Smooth muscle cell (in vitro differentiated cells): Measurements from ENCODE around the gene ST8SIA4. TPM values are rescaled to one million over a fixed set of nuclear protein-coding genes. Genes with fewer than 3 reads are reported as not detected.

Source experiments
- DNase-seq: peaks from one replicate; lab custom pipeline; 2025; ENCODE audit not compliant: unreplicated experiment; lab: John Stamatoyannopoulos, UW
- H2AFZ ChIP-seq: fragments of 200-600 bp; sonication (generic); 2 replicates; pipeline ENCODE4 v1.6.0; 2016; ENCODE audit warnings: antibody characterized with exemption, low read depth, mild to moderate bottlenecking
- H3F3A ChIP-seq: fragments of 200-600 bp; sonication (generic); 2 replicates; pipeline ENCODE4 v1.6.0; 2017; ENCODE audit warnings: antibody characterized with exemption, low read depth
- H3K27ac ChIP-seq: fragments of 200-600 bp; sonication (generic); 2 replicates; pipeline ENCODE4 v1.5.1; 2016; ENCODE audit warnings: low read depth, mild to moderate bottlenecking
- H3K27me3 ChIP-seq: fragments of 200-600 bp; sonication (generic); 2 replicates; pipeline ENCODE4 v1.6.1; 2016; ENCODE audit warnings: low read depth, mild to moderate bottlenecking
- H3K36me3 ChIP-seq: fragments of 200-600 bp; sonication (generic); 2 replicates; pipeline ENCODE4 v1.5.1; 2016; ENCODE audit warnings: low read depth
- H3K4me1 ChIP-seq: fragments of 200-600 bp; sonication (generic); 2 replicates; pipeline ENCODE4 v1.5.1; 2016; ENCODE audit warnings: low read depth
- H3K4me2 ChIP-seq: fragments of 200-600 bp; sonication (generic); 2 replicates; pipeline ENCODE4 v1.6.0; 2016; ENCODE audit warnings: mild to moderate bottlenecking
- H3K4me3 ChIP-seq: fragments of 200-600 bp; sonication (generic); 2 replicates; pipeline ENCODE4 v1.5.1; 2016; ENCODE audit warnings: mild to moderate bottlenecking
- H3K79me2 ChIP-seq: fragments of 200-600 bp; sonication (generic); 2 replicates; pipeline ENCODE4 v1.6.0; 2016; ENCODE audit warnings: low read depth, mild to moderate bottlenecking
- H3K9ac ChIP-seq: fragments of 200-600 bp; sonication (generic); 2 replicates; pipeline ENCODE4 v1.6.0; 2016; ENCODE audit warnings: low read depth
- H3K9me3 ChIP-seq: fragments of 200-600 bp; sonication (generic); replicated peaks from 2 replicates; pipeline ENCODE4 v1.5.1; 2016; ENCODE audit warnings: low read depth
- H4K20me1 ChIP-seq: fragments of 200-600 bp; sonication (generic); 2 replicates; pipeline ENCODE4 v1.6.0; 2016; ENCODE audit warnings: low read depth
- WGBS: methylation state at CpG from one replicate; pipeline ENCODE4 v1.1.7; 2016; ENCODE audit warnings: low lambda C conversion rate; 5-methylcytosine and 5-hydroxymethylcytosine counted together
- polyA plus RNA-seq: library from polyadenylated mRNA; unstranded; fragments of >200 nt; fragmentation: Nextera tagmentation; extraction: Ambion mirVana; gene quantifications from 2 replicates; pipeline ENCODE4 v1.2.1, GENCODE V29; 2016
- total RNA-seq: library from RNA; depleted of rRNA; stranded (reverse); fragments of >200 nt; gene quantifications from 2 replicates; pipeline ENCODE4 v1.2.3, GENCODE V29; 2014
- TF ChIP-seq, protein P1 (sequence below): fragments of 200-600 bp; sonication (generic); IDR thresholded peaks from 2 replicates; pipeline ENCODE4 v1.5.1; 2017; ENCODE audit warnings: borderline replicate concordance, mild to moderate bottlenecking, antibody characterized with exemption; ENCODE audit not compliant: insufficient read depth, poor library complexity, severe bottlenecking

ST8SIA4 gene, protein sequence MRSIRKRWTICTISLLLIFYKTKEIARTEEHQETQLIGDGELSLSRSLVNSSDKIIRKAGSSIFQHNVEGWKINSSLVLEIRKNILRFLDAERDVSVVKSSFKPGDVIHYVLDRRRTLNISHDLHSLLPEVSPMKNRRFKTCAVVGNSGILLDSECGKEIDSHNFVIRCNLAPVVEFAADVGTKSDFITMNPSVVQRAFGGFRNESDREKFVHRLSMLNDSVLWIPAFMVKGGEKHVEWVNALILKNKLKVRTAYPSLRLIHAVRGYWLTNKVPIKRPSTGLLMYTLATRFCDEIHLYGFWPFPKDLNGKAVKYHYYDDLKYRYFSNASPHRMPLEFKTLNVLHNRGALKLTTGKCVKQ
- total RNA-seq, result 53.6 and 69.8 TPM in 2 replicates
- polyA plus RNA-seq, result 23.5 and 35.0 TPM in 2 replicates

DNA sequence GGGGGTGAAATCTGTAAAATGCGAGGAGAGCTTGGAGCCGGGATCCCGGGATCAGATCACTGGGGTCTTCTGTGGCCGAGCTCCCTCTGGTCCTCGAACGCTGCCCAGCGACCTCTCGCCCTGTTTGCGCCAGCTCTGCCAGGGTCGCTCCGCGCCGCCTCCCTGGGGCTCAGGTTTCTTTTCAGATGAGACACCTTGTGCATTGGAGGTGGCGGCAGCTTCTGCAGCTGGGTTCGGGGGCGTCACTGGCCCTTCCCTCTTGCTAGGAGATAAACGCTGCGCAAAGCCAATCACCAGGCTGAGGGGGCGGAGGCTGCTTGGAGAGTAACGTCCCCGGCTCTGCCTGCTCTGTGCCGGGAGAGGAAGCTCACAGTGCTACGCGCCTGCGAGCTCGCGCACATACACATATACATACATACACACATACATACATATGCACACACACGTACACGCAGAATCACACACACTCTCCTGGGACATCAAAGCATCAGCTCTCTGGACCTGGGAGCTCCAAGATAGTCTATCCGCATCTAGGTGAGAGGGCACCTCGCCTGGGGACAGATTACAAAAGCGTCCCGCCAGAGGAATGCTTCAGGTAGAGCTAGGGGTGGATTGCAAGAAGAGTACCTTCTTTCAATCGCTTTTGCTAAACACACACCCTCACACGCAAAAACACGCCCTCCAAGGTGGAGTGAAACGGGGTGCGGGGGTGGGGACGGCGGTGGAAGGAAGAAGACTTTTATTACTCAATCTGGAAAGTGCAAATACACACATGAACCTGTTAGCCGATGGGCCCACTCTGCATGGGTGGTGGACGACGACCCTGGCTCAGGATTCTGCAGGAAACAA lies at the start of gene ST8SIA4:
ST8SIA4 (minus strand) TSS at position 244 of the 849 bp plus-strand sequence. CDS start 327 bp downstream, outside the sequence.
- peak within 1 kb of the TSS; percentile 70 for H3K4me3 ChIP-seq
- TF ChIP-seq, protein P1, sequence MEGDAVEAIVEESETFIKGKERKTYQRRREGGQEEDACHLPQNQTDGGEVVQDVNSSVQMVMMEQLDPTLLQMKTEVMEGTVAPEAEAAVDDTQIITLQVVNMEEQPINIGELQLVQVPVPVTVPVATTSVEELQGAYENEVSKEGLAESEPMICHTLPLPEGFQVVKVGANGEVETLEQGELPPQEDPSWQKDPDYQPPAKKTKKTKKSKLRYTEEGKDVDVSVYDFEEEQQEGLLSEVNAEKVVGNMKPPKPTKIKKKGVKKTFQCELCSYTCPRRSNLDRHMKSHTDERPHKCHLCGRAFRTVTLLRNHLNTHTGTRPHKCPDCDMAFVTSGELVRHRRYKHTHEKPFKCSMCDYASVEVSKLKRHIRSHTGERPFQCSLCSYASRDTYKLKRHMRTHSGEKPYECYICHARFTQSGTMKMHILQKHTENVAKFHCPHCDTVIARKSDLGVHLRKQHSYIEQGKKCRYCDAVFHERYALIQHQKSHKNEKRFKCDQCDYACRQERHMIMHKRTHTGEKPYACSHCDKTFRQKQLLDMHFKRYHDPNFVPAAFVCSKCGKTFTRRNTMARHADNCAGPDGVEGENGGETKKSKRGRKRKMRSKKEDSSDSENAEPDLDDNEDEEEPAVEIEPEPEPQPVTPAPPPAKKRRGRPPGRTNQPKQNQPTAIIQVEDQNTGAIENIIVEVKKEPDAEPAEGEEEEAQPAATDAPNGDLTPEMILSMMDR, result no peak
- no peaks in the 10 kb centered on the region for H3K36me3 ChIP-seq
- H2AFZ ChIP-seq, result peak within 1 kb of the TSS; percentile 88
- no peaks in the 10 kb centered on the region for H3K9me3 ChIP-seq
- H3K4me1 ChIP-seq, result no peaks in the 10 kb centered on the region
- peak; percentile 31 for DNase-seq
- H3F3A ChIP-seq, result no peaks in the 10 kb centered on the region
- no peaks in the 10 kb centered on the region for H4K20me1 ChIP-seq
- H3K4me2 ChIP-seq, result peak within 1 kb of the TSS; percentile 96
- H3K27me3 ChIP-seq, result peaks cover 11% of the 10 kb centered on the region
- H3K27ac ChIP-seq, result peak within 1 kb of the TSS; percentile 58
- H3K79me2 ChIP-seq, result peaks cover 30% of the 10 kb centered on the region
- 1% methylated on average over 41 of the region's 43 CpGs for WGBS
- H3K9ac ChIP-seq, result peak within 1 kb of the TSS; percentile 26

DNA sequence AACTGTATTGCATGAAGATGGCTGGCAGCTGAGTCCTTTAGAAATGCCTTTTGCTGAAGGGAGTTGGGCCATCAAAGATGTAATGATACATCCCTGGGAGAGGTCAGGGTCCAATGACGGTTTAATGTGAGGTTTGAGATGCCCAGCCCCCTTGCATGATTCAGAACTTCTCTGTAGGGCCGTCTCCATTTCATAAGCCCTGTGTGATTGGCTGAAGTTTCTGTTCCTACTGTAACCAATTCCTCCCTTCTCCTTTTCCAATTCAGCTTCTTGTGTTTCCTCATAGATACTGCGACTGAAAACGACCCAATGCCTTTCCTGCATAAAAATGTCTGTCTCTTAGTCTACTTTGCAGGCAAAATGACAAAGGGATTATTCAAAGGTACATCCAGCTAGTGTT lies 47.9 kb upstream of the ST8SIA4 start:
- no peak overlapping the region for H3K4me2 ChIP-seq
- no peaks in the 10 kb centered on the region for H3K4me1 ChIP-seq
- TF ChIP-seq, protein P1, result no peak
- H3K9ac ChIP-seq, result no peak overlapping the region
- no peaks in the 10 kb centered on the region for H3K27me3 ChIP-seq
- H3F3A ChIP-seq, result no peaks in the 10 kb centered on the region
- no peaks in the 10 kb centered on the region for H3K79me2 ChIP-seq
- no peak overlapping the region for H3K4me3 ChIP-seq
- no peaks in the 10 kb centered on the region for H4K20me1 ChIP-seq
- DNase-seq, result no peak
- H3K27ac ChIP-seq, result no peak overlapping the region
- H2AFZ ChIP-seq, result no peak overlapping the region
- 83% methylated on average over 4 of the region's 4 CpGs for WGBS
- H3K9me3 ChIP-seq, result no peaks in the 10 kb centered on the region
- no peaks in the 10 kb centered on the region for H3K36me3 ChIP-seq

DNA sequence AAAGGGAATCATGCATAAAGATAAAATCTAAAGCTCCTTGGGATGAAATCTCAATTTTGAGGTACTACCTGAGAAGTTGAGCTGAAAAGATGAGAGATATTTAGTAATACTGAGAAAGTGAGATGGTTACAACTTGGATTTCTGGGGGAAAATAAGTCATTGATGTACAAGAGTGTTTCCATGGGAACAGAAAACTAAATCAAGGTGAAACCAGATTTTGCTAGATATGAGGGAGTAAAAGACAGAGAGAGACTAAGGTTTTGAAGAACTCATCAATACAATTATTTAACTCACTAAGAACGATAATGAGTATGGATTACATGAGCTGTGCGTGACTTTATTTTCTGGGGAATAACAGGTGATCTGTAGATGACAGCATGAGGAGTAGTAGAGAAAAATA lies 10.2 kb upstream of the ST8SIA4 start:
- H3K4me1 ChIP-seq, result no peaks in the 10 kb centered on the region
- no peak overlapping the region for H3K27ac ChIP-seq
- 96% methylated on average over 2 of the region's 2 CpGs for WGBS
- H3K27me3 ChIP-seq, result no peaks in the 10 kb centered on the region
- H3K9me3 ChIP-seq, result no peaks in the 10 kb centered on the region
- H3K79me2 ChIP-seq, result no peaks in the 10 kb centered on the region
- no peaks in the 10 kb centered on the region for H4K20me1 ChIP-seq
- TF ChIP-seq, protein P1, result no peak
- H3K4me3 ChIP-seq, result no peak overlapping the region
- H3K9ac ChIP-seq, result no peak overlapping the region
- H2AFZ ChIP-seq, result no peak overlapping the region
- no peaks in the 10 kb centered on the region for H3F3A ChIP-seq
- DNase-seq, result no peak
- H3K4me2 ChIP-seq, result no peak overlapping the region
- H3K36me3 ChIP-seq, result no peaks in the 10 kb centered on the region
